Ishikawa (cell line): Measurements from ENCODE around the gene ALDH5A1.

Source experiments
- CEBPB ChIP-seq: IDR thresholded peaks from 2 replicates; pipeline ENCODE4 v1.6.1; 2012
- CREB1 ChIP-seq: IDR thresholded peaks from 2 replicates; pipeline ENCODE4 v1.6.1; 2012; ENCODE audit warnings: low read depth
- EGR1 ChIP-seq: IDR thresholded peaks from 2 replicates; pipeline ENCODE4 v1.6.1; 2012
- EP300 ChIP-seq: IDR thresholded peaks from 2 replicates; pipeline ENCODE4 v1.6.1; 2012; ENCODE audit warnings: borderline replicate concordance
- FOXM1 ChIP-seq: IDR thresholded peaks from 2 replicates; pipeline ENCODE4 v1.6.1; 2012; ENCODE audit warnings: low read depth, borderline replicate concordance
- MAX ChIP-seq: IDR thresholded peaks from 2 replicates; pipeline ENCODE4 v1.6.1; 2012
- NFIC ChIP-seq: IDR thresholded peaks from 2 replicates; pipeline ENCODE4 v1.6.1; 2012
- RAD21 ChIP-seq: IDR thresholded peaks from 2 replicates; pipeline ENCODE4 v1.6.1; 2012; ENCODE audit warnings: low read depth
- REST ChIP-seq: IDR thresholded peaks from 2 replicates; pipeline ENCODE4 v1.6.1; 2012; ENCODE audit warnings: low read depth, mild to moderate bottlenecking
- TAF1 ChIP-seq: IDR thresholded peaks from 2 replicates; pipeline ENCODE4 v1.6.1; 2012; ENCODE audit warnings: low read depth, mild to moderate bottlenecking
- TCF12 ChIP-seq: IDR thresholded peaks from 2 replicates; pipeline ENCODE4 v1.6.1; 2012; ENCODE audit warnings: low read depth
- TEAD4 ChIP-seq: IDR thresholded peaks from 2 replicates; pipeline ENCODE4 v1.6.1; 2012
- USF1 ChIP-seq: IDR thresholded peaks from 2 replicates; pipeline ENCODE4 v1.6.1; 2012
- YY1 ChIP-seq: IDR thresholded peaks from 2 replicates; pipeline ENCODE4 v1.6.1; 2012; ENCODE audit warnings: low read depth
- ZBTB7A ChIP-seq: IDR thresholded peaks from 2 replicates; pipeline ENCODE4 v1.6.1; 2012; ENCODE audit warnings: low read depth

The ALDH5A1 gene

DNA sequence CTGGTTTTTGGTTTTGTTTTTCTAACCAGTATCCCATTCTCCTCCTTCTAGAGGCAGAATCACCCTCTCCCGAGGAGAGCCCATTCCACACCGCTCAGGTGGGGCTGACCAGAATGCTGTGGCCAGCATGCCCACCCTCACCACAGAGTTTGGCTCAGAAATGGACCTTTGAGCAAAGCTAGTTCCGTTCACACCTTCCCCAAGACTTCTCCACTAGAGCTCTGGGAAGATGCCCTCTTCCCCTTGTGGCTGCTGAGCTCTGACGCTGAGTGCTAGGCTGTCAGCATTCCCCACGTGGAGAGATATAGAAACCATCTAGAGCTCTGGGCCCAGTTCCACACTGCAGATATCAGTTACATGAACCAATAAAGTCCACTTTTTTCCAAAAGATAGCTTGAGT, 13.3 kb upstream of the ALDH5A1 start:
- TF ChIP-seq YY1 (no peak), EP300 (no peak), CREB1 (no peak), EGR1 (no peak)

- TF ChIP-seq MAX: no peak
- no peak for TF ChIP-seq TCF12
- no peak for TF ChIP-seq NFIC
- no peak for TF ChIP-seq CEBPB
These were observed 10.0 kb upstream of the ALDH5A1 start for GRCh38 chr6:24484657-24485323.

DNA sequence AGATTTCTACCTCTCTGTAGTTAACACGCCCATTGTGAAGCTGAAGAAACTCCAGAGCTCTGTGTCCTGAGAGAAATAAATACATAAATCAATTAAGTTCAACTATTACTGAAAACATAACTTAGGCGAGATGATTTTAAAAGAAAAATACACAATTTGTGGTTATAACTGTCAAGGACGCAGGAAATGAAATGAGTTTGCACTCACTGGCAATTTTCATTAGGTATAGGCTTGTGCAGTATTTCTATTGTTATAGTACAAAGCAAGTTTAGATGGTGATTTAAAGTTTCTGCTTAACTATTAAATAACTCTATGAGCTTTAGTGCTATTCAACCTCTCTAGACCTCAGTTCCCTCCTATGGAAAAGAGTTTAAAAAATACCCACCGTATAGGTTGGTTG, 8.7 kb upstream of the ALDH5A1 start:
- TF ChIP-seq TAF1: no peak
- TF ChIP-seq REST: no peak
- no peak for TF ChIP-seq MAX
- no peak for TF ChIP-seq EP300
- TF ChIP-seq USF1: no peak
- no peak for TF ChIP-seq TEAD4
- TF ChIP-seq YY1: no peak
- TF ChIP-seq TCF12: no peak
- no peak for TF ChIP-seq FOXM1
- TF ChIP-seq RAD21: no peak
- no peak for TF ChIP-seq ZBTB7A
- no peak for TF ChIP-seq CREB1
- TF ChIP-seq EGR1: no peak
- no peak for TF ChIP-seq NFIC

DNA sequence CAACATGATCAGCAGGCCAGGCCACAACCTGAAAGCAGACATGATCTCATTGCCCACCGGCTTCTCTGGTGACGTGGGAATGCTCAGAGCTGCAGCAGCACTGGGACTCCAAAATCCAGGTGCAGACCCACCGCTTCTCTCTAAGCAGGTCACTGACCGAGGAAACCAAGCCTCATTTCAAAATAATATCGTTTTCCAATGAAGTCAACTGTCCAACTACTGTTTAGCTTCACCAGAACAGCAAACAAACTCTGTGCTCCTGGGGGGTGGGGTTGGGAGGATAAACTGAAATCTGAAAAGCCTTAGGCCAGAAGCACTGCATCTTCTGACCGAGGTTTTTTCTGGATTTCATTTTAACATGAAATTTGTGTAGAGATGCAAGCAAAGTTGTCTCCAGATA, 5.3 kb upstream of the ALDH5A1 start, which contains the start of gene GPLD1:
Gene GPLD1 (minus strand): TSS at position 109 of the 400 bp plus-strand sequence. CDS start 67 bp downstream, at position 42.
- TF ChIP-seq TAF1 (no peak), TCF12 (no peak), CREB1 (no peak), RAD21 (no peak), USF1 (no peak), TEAD4 (no peak), MAX (no peak), ZBTB7A (no peak), EGR1 (no peak), YY1 (no peak), NFIC (no peak), FOXM1 (no peak), EP300 (no peak)

DNA sequence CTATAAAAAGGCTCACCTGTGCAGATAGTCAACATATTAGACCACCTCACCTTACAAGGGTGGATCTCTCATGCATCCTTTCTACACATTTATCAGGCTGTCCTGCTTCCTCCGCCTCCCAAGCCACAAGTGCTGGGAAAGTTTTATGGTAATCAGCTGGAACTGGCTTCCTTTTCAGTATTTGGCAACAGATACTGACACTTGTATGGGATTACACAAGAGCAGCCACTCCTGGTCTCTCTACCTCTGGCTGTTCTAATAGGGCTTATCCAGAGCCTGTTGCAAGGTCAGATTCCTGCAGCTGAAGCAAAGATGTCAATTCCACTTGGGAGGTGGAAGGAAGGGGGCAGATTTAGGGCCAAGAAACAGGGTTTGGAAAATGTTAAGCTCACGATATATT, 4.9 kb upstream of the ALDH5A1 start:
- TF ChIP-seq EP300: no peak

DNA sequence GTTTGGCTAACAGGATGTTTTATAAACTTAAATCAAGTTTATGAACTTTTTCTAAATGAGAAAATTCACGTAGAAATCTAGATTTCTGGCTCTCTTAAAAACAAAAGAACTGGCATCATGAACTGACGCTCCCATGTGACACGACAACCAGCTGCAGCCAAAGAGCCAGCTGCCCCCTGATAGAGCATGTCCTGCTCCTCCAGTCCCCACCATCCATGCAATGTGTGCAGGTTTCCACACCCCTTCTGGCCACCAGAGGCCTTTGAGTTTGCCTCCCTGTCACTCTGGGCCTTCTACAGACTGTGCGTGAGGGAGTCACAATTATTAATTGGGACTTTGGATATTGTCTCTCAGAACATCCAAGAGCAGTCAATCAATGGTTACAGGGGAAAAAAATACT, 3.8 kb upstream of the ALDH5A1 start:
- TF ChIP-seq EGR1 (no peak), CREB1 (no peak), ZBTB7A (no peak), USF1 (no peak), NFIC (no peak), YY1 (no peak), TEAD4 (no peak), REST (no peak), MAX (no peak), CEBPB (no peak), EP300 (no peak), TCF12 (no peak), FOXM1 (no peak), RAD21 (no peak), TAF1 (no peak)
